ENCODE data around the gene SRCIN1.

SRCIN1 gene

DNA sequence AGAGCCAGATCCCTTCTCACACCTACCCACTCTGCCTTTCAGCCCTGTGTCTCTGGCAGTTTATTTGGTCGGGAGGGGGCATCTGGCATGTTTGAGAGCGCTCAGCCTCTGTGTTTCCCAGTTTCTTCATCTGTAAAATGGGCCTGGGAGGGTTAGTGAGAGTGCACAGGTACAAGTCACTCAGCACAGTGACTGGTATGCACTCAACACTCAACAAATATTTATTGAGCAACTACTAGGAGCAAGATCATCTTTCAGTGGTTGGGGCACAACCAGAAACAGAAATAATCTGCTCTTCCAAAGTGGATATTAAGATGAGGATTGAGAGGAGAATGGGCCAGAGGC lies 13.7 kb upstream of the SRCIN1 start:
- Histone ChIP-seq H3K79me2 (no peaks in the 10 kb centered on the region), H3K4me1 (no peaks in the 10 kb centered on the region), H3K4me3 (ENCODE audit: low read depth, low read length) (no peak overlapping the region), H3K9ac (no peak overlapping the region), H3K36me3 (ENCODE audit: control insufficient read depth, insufficient read depth, low read length) (no peaks in the 10 kb centered on the region), H3K9me3 (ENCODE audit: control insufficient read depth, low read length) (no peaks in the 10 kb centered on the region), H3K4me2 (ENCODE audit: low read length) (no peak overlapping the region), H3K27me3 (ENCODE audit: control insufficient read depth, insufficient read depth, low read length) (no peaks in the 10 kb centered on the region), H3K27ac (no peak overlapping the region), H2AFZ (no peak overlapping the region)
- TF ChIP-seq, protein P1, sequence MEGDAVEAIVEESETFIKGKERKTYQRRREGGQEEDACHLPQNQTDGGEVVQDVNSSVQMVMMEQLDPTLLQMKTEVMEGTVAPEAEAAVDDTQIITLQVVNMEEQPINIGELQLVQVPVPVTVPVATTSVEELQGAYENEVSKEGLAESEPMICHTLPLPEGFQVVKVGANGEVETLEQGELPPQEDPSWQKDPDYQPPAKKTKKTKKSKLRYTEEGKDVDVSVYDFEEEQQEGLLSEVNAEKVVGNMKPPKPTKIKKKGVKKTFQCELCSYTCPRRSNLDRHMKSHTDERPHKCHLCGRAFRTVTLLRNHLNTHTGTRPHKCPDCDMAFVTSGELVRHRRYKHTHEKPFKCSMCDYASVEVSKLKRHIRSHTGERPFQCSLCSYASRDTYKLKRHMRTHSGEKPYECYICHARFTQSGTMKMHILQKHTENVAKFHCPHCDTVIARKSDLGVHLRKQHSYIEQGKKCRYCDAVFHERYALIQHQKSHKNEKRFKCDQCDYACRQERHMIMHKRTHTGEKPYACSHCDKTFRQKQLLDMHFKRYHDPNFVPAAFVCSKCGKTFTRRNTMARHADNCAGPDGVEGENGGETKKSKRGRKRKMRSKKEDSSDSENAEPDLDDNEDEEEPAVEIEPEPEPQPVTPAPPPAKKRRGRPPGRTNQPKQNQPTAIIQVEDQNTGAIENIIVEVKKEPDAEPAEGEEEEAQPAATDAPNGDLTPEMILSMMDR (IDR thresholded peaks at IDR 0.05): no peak

DNA sequence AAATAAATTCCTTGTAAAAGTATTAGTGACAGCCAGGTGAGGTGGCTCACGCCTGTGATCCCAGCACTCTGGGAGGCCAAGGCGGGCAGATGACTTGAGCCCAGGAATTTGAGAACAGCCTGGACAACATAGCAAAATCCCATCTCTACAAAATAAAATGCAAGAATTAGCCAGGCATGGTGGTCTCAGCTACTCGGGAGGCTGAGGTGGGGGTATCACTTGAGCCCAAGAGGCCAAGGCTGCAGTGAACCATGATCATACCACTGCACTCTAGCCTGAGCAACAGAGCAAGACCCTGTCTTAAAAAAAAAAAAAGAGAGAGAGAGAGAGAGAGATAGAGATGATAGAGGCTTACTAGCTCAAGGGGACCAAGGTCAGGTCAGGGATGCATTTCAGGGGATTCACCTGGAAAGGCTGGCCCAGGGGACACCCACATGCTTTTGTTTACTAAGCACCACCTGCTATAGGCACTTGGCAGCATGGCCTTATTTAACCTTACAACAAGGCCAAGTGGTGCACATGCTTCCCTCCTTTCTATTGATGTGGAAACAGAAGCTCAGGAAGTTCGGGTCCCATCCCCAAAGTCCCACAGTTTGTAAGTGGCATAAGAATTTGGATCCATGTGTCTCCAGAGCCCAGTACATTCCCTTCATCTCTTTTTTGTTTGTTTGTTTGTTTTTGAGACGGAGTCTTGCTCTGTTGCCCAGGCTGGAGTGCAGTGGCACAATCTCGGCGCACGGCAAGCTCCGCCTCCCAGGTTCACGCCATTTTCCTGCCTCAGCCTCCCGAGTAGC lies 12.4 kb upstream of the SRCIN1 start:
- Histone ChIP-seq H3K4me1 (no peaks in the 10 kb centered on the region), H3K9ac (no peak overlapping the region), H2AFZ (no peak overlapping the region), H3K9me3 (ENCODE audit: control insufficient read depth, low read length) (no peaks in the 10 kb centered on the region), H3K27me3 (ENCODE audit: control insufficient read depth, insufficient read depth, low read length) (no peaks in the 10 kb centered on the region), H3K27ac (no peak overlapping the region), H3K36me3 (ENCODE audit: control insufficient read depth, insufficient read depth, low read length) (no peaks in the 10 kb centered on the region), H3K79me2 (no peaks in the 10 kb centered on the region), H3K4me3 (ENCODE audit: low read depth, low read length) (no peak overlapping the region), H3K4me2 (ENCODE audit: low read length) (no peak overlapping the region)
- TF ChIP-seq, protein P1 (IDR thresholded peaks at IDR 0.05): no peak

DNA sequence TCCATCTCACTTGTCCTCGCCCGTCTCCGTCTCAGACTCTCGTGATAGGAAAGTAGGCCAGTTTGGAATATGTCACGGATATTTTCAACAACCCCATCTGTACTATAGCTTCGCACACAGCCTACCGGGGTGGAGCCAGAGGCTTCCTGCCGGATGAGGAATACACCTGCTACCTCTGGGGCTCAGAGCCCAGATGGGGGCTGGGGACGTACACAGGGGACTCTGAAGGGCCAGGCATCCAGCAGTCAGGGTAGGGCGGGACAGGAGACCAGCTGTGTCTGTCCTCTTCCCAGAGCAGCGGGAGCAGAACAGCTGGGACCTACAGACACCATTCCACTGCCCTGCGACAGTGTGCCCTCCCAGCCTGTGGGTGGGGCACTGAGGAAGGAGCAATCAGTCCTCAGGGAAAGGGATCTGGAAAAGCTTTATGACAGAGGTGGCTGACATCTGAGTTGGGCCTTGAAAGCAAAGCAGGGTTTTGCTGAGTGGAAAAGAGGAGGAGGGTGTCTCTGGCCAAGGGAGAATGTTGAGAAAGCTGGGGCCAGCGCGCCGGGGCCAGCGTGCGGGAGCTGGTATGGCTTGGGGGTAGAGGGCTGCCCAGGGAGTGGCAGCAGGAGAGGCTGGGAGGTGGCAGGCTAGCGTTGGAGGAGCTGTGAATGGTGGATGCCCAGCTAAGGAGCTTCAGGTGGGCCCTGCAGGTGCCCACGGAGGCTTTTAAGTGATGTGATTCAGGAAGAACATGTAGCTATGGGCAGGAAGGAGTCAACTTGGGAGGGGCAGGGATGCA lies 11.5 kb upstream of the SRCIN1 start:
- H3K4me1 ChIP-seq: no peaks in the 10 kb centered on the region
- no peak overlapping the region for H3K4me2 ChIP-seq (ENCODE audit: low read length)
- TF ChIP-seq, protein P1 (IDR thresholded peaks at IDR 0.05): no peak
- no peak overlapping the region for H3K9ac ChIP-seq
- H3K9me3 ChIP-seq (ENCODE audit: control insufficient read depth, low read length): no peaks in the 10 kb centered on the region
- H3K27ac ChIP-seq: no peak overlapping the region
- H3K79me2 ChIP-seq: no peaks in the 10 kb centered on the region
- no peaks in the 10 kb centered on the region for H3K27me3 ChIP-seq (ENCODE audit: control insufficient read depth, insufficient read depth, low read length)
- no peaks in the 10 kb centered on the region for H3K36me3 ChIP-seq (ENCODE audit: control insufficient read depth, insufficient read depth, low read length)
- H2AFZ ChIP-seq: no peak overlapping the region
- H3K4me3 ChIP-seq (ENCODE audit: low read depth, low read length): no peak overlapping the region

DNA sequence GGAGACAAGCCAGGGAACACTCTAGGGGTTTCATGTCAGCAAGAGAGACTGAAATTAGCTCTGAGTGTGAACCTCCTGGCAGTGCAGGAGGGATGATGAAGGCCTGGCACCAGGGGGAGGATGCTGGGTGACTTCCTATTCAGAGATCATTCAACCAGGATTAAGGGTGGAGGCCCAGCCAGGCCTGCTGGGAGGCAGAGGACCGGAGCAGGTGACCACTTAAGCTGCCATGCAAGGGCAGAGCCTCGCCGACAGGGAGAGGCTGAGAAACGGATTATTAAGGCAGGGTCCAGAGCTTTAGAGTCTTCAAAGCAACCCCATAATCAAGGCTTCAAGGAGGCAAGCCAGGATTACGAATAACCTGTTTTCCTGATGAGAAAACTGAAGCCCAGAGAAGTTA lies 10.6 kb upstream of the SRCIN1 start:
- TF ChIP-seq, protein P1 (IDR thresholded peaks at IDR 0.05): no peak
- Histone ChIP-seq H3K4me1 (no peaks in the 10 kb centered on the region), H3K4me2 (ENCODE audit: low read length) (no peak overlapping the region), H3K79me2 (no peaks in the 10 kb centered on the region), H3K36me3 (ENCODE audit: control insufficient read depth, insufficient read depth, low read length) (no peaks in the 10 kb centered on the region), H3K9ac (no peak overlapping the region), H3K27me3 (ENCODE audit: control insufficient read depth, insufficient read depth, low read length) (no peaks in the 10 kb centered on the region), H3K9me3 (ENCODE audit: control insufficient read depth, low read length) (no peaks in the 10 kb centered on the region), H3K27ac (no peak overlapping the region), H3K4me3 (ENCODE audit: low read depth, low read length) (no peak overlapping the region), H2AFZ (no peak overlapping the region)
